SU-DHL-6 (cell line): ENCODE results near the gene PTPRN2.

ENCODE experiments used
- H2AFZ ChIP-seq: fragments of 200-600 bp; sonication (generic); 2 replicates; pipeline ENCODE4 v1.6.1; 2014; ENCODE audit warnings: low read depth, mild to moderate bottlenecking, moderate library complexity, mixed read lengths, antibody characterized with exemption, low read length; ENCODE audit not compliant: severe bottlenecking
- H3F3A ChIP-seq: fragments of 200-600 bp; shearing (Covaris generic); 2 replicates; pipeline ENCODE4 v1.6.0; 2016; ENCODE audit warnings: antibody characterized with exemption, mild to moderate bottlenecking; ENCODE audit not compliant: insufficient read depth
- H3K27ac ChIP-seq: fragments of 200-600 bp; sonication (generic); 2 replicates; pipeline ENCODE4 v1.5.1; 2016; ENCODE audit warnings: low read depth, mild to moderate bottlenecking, low read length, moderate library complexity, mixed read lengths
- H3K27me3 ChIP-seq: fragments of 200-600 bp; sonication (generic), shearing (Covaris generic); 2 replicates; pipeline ENCODE4 v1.6.0; 2014; ENCODE audit warnings: mild to moderate bottlenecking, low read length
- H3K36me3 ChIP-seq: fragments of 200-600 bp; sonication (generic); 2 replicates; pipeline ENCODE4 v1.6.1; 2014; ENCODE audit warnings: mild to moderate bottlenecking, low read length, mixed read lengths
- H3K4me2 ChIP-seq: fragments of 300-600, 200-600 bp; shearing (Covaris generic), sonication (generic); 2 replicates; pipeline ENCODE4 v1.6.0; 2014; ENCODE audit warnings: low read length, low read depth, mild to moderate bottlenecking; ENCODE audit not compliant: poor library complexity, severe bottlenecking
- H3K4me3 ChIP-seq: fragments of 200-600 bp; sonication (generic); 2 replicates; pipeline ENCODE4 v1.5.1; 2014; ENCODE audit warnings: antibody characterized with exemption, low read length, mild to moderate bottlenecking, mixed read lengths; ENCODE audit not compliant: insufficient read depth, poor library complexity, severe bottlenecking
- H3K79me2 ChIP-seq: fragments of 200-600 bp; sonication (generic); 2 replicates; pipeline ENCODE4 v1.6.1; 2014; ENCODE audit warnings: mild to moderate bottlenecking, low read length, moderate library complexity; ENCODE audit not compliant: insufficient read depth
- H3K9ac ChIP-seq: fragments of 200-600 bp; sonication (generic); 2 replicates; pipeline ENCODE4 v1.7.0; 2014; ENCODE audit warnings: mild to moderate bottlenecking, low read length
- H3K9me2 ChIP-seq: fragments of 200-600 bp; sonication (generic); replicated peaks from 2 replicates; pipeline ENCODE4 v1.6.1; 2014; ENCODE audit warnings: low read length; ENCODE audit not compliant: insufficient read depth
- H3K9me3 ChIP-seq: fragments of 200-600 bp; sonication (generic); 2 replicates; pipeline ENCODE4 v1.6.1; 2014; ENCODE audit warnings: low read length, mixed read lengths; ENCODE audit not compliant: insufficient read depth
- H4K20me1 ChIP-seq: fragments of 200-600 bp; sonication (generic); 2 replicates; pipeline ENCODE4 v1.6.1; 2014; ENCODE audit warnings: low read depth, mild to moderate bottlenecking, antibody characterized with exemption, low read length, moderate library complexity, mixed read lengths
- CTCF ChIP-seq: fragments of 200-600 bp; sonication (generic); IDR thresholded peaks from one replicate; pipeline ENCODE4 v1.5.1; 2017; ENCODE audit warnings: antibody characterized with exemption, mild to moderate bottlenecking, low read length, moderate library complexity; ENCODE audit not compliant: insufficient read depth, poor library complexity, severe bottlenecking
- EZH2phosphoT487 ChIP-seq: fragments of 200-600 bp; sonication (generic), shearing (Covaris generic); conservative IDR thresholded peaks from 2 replicates; pipeline ENCODE4 v1.6.1; 2018; ENCODE audit warnings: mild to moderate bottlenecking, antibody characterized with exemption, low read length, moderate library complexity, mixed read lengths

Gene PTPRN2

GRCh38 chr7:158476331-158476932 is 111.2 kb downstream of the PTPRN2 start:
- Histone ChIP-seq H3K9me2 (no peaks in the 10 kb centered on the region), H3K36me3 (no peaks in the 10 kb centered on the region), H3K79me2 (no peaks in the 10 kb centered on the region), H3K4me3 (no peak overlapping the region), H3K9ac (no peak overlapping the region), H3K27ac (no peak overlapping the region), H3K4me2 (no peak overlapping the region), H2AFZ (no peak overlapping the region), H3K27me3 (no peaks in the 10 kb centered on the region), H3K9me3 (no peaks in the 10 kb centered on the region), H3F3A (no peaks in the 10 kb centered on the region), H4K20me1 (no peaks in the 10 kb centered on the region)
- TF ChIP-seq EZH2phosphoT487 (no peak), CTCF (no peak)

GRCh38 chr7:158475679-158476052 is 112.0 kb downstream of the PTPRN2 start:
- Histone ChIP-seq H3K9me3 (no peaks in the 10 kb centered on the region), H3K36me3 (no peaks in the 10 kb centered on the region), H3K27me3 (no peaks in the 10 kb centered on the region), H4K20me1 (no peaks in the 10 kb centered on the region), H3K79me2 (no peaks in the 10 kb centered on the region), H3K27ac (no peak overlapping the region), H3K4me3 (no peak overlapping the region), H3F3A (no peaks in the 10 kb centered on the region), H3K4me2 (no peak overlapping the region), H3K9ac (no peak overlapping the region), H2AFZ (no peak overlapping the region), H3K9me2 (no peaks in the 10 kb centered on the region)
- TF ChIP-seq EZH2phosphoT487, result no peak
- TF ChIP-seq CTCF, result no peak

- Histone ChIP-seq H3F3A (no peaks in the 10 kb centered on the region), H4K20me1 (no peaks in the 10 kb centered on the region), H3K9me3 (no peaks in the 10 kb centered on the region), H3K27ac (no peak overlapping the region), H3K9ac (no peak overlapping the region), H3K36me3 (no peaks in the 10 kb centered on the region), H3K9me2 (no peaks in the 10 kb centered on the region), H3K4me2 (no peak overlapping the region), H3K79me2 (no peaks in the 10 kb centered on the region), H2AFZ (no peak overlapping the region), H3K4me3 (no peak overlapping the region), H3K27me3 (no peaks in the 10 kb centered on the region)
- no peak for TF ChIP-seq CTCF
- no peak for TF ChIP-seq EZH2phosphoT487
Observed at GRCh38 chr7:158475036-158475678, 112.5 kb downstream of the PTPRN2 start.
